Stimulated activated CD4-positive, alpha-beta T cell treated with anti-CD3 and anti-CD28 coated beads, Interleukin-12 subunit alpha, Interleukin-12 subunit beta, amount 100 ng/mL, for 24 hours (primary cell): ENCODE measurements around the gene NAALADL2.
"Not testable (repeated sequence)": the region's sequence is repeated elsewhere in the genome, so short reads cannot be mapped to it uniquely, and the experiment has no call there.

ENCODE experiments used
- DNase-seq, 2 experiments: peaks; one replicate each; pipeline ENCODE4 v3.0.0-alpha.2; 2020; ENCODE audit warnings: low read depth in 2 of 2

NAALADL2 gene

DNA sequence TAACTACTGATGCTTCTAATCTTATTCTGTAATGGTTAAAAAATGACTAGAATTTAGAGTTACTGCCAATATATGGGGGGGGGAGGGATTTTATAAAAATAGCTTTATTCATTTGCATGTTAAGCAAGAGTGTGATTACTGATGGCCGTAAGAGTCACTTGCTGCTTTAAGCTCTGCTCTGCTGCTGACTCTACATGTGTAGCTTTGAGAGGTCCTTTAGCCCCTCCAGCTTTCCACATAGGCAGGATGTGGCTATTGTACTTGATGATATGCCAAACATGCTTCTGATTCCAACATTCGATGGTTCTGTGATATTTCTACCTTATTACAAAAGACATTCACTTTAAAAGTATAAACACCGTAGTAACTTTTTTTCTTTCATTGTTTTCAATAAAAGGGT, 511.3 kb downstream of the NAALADL2 start:
- DNase-seq = not testable (repeated sequence)

DNA sequence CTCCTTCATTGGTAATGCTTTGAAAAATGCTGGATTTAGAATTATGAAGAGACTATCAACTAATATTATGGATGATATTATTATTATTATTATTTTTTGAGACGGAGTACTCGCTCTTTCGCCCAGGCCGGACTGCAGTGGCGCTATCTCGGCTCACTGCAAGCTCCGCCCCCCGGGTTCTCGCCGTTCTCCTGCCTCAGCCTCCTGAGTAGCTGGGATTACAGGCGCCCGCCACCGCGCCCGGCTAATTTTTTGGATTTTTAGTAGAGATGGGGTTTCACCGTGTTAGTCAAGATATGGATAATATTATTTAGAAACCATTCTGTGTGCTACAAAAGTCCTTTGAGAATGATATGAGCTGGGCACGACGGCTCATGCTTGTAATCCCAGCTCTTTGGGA, 512.1 kb downstream of the NAALADL2 start:
- not testable (repeated sequence) for DNase-seq

DNA sequence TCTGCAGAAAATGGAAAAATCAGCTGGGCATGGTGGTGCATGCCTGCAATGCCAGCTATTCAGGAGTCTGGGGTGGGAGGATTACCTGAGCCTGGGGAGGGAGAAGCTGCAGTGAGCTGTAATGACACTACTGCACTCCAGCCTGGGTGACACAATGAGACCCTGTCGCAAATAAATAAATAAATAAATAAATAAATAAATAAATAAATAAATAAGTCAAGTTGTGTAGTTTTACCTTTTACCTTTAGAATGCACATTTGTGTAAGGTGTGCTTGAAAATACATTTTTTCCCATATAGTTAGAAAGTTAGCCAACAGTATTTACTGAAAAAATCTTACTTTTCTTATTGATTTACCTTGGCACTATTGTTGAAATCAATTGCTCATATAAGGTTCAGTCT, 515.6 kb downstream of the NAALADL2 start:
- no peak for DNase-seq

DNA sequence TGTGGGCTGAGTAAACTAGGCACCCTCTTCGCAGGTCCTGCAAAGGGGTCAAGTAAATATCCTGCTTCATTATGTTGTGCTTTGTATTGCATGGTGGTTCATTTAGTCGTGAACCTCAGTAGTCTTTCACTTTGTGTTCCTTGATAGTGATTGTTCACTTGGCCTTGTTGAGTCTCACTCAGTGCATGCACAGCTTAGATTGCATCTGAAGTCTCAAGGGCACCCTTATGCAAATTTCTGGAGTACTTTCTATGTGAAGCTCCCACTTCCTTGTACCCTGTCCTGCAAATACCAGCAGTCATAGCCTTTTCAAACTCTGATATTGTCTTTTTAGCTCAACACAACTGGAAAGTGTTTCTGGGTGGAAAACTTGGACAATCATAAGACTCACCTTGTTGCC, 519.2 kb downstream of the NAALADL2 start:
- DNase-seq = no peak

- DNase-seq = no peak
Measured at GRCh38 chr3:175381685-175382084, 522.6 kb downstream of the NAALADL2 start.

DNA sequence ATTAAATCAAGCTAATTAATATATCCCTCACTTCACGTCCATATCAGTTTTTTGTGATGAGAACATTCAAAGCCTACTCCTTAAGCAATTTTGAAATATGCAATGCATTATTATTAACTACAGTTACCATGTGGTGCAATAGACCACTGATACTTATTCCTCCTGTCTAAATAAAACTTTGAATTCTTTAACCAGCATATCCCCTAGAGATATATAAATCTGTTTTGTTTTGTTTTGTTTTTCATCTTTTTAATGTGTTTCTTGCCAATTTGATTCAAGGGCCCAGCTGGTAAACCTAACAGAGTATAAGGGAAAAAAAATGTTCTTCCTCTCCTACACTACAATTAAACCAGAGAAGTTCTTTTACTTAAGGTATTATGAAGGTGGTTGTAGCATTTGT, 524.2 kb downstream of the NAALADL2 start:
- no peak for DNase-seq

DNA sequence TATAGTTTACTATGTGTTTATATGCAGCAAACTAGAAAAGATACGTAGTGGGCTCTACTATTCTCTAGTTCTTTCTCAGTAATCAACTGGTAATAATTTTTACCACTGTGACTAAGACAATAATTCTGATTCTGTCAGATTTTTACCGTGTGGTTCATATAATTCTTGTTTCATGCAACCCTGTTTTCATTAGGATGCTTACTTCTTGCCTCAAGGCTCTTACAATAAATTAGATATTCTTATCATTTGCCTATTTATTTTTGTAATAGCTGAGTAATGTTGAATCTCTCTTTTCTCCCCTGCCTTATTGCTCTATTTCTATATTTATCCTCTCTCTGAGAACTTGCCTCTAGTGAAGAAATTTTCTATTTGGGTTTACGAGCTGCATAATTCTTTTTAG, 524.7 kb downstream of the NAALADL2 start:
- no peak for DNase-seq

DNA sequence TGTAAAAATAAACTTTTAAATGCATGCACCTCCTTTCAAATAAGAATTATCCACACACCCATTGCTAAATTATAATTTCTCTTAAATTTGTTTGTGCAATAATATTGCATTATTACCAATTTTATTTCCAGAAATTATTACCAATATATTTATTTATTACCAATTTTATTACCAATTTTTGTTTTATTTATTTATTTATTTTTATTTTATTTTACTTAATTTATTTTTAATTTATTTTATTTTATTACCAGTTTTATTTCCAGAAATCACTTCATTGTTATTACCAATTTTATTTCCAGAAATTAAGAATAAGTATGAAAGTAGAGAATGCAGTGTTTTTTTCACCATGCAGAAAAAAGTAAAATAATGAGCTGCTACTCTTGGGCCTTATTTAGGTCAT, 525.4 kb downstream of the NAALADL2 start:
- DNase-seq = no peak

GRCh38 chr3:175386630-175387029, 527.5 kb downstream of the NAALADL2 start:
- DNase-seq = no peak

- DNase-seq = no peak
Measured at GRCh38 chr3:175389560-175389959, 530.4 kb downstream of the NAALADL2 start.

GRCh38 chr3:175391601-175392000, 532.5 kb downstream of the NAALADL2 start:
- no peak for DNase-seq

GRCh38 chr3:175392653-175393052, 533.5 kb downstream of the NAALADL2 start:
- DNase-seq = no peak

DNA sequence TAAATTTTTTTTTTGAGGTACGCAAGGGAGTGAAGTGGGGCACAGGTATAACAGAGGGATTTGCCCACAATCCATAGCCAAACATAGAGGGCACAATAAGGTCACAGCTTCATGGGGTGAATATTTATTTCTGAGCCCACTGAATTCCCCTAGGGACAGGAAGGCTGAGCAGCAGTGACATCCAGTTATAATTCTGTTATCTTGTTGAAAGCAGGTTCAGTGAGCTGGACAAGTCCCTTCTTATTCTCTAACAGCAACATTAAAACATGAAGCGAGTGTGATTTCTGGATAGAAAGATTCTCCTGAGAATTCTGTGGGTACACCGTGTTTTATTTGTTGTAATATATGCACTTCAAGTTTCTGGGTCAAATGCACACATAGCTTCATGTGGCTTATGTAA, 538.2 kb downstream of the NAALADL2 start:
- no peak for DNase-seq

- DNase-seq = no peak
Measured at GRCh38 chr3:175398676-175399075, 539.5 kb downstream of the NAALADL2 start.

DNA sequence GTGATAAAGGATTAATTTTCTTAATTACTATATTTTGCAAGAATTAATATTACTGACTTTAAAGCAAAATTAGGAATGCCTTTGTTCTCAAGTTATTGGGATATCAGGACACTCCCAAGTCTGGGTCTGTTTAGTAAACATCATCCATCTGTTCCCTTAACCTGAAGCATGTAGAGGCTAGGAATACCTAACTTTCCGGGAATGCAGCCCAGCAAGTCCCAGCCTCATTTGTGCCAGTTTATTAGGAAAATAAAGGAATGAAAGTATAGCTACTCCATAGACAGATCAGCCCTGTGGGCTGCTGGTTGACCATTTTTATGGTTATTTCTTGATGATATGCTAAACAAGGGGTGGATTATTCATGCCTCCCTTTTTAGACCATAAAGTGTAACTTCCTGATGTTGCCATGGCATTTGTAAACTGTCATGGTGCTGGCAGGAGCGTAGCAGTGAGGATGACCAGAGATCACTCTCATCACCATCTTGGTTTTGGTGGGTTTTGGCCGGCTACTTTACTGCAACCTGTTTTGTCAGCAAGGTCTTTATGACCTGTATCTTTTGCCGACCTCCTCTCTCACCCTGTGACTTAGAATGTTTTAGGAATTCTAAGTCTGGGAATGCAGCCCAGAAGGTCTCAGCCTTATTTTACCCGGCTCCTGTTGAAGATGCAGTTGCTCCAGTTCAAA, 540.2 kb downstream of the NAALADL2 start:
- DNase-seq = no peak

DNA sequence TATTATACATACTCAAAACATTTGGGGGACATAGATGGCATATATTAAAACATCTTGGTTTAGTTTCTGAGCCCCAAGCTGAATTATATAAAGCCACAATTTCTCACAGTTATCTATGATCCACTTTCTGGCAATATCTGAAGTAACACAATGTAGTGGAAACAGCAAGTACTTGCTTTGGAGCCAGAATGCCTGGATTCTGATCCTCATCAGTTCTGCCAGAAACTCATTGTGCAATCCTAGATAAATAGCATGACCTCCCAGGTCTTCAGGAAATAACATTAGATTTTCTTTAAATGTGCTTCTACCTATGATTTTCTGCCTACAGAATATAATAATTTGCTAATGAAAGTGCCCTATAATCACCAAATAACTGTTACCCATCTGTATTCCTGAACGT, 544.9 kb downstream of the NAALADL2 start:
- no peak for DNase-seq

- no peak for DNase-seq
Measured at GRCh38 chr3:175404621-175405020, 545.5 kb downstream of the NAALADL2 start.

GRCh38 chr3:175410251-175410650, 551.1 kb downstream of the NAALADL2 start:
- DNase-seq = no peak

DNA sequence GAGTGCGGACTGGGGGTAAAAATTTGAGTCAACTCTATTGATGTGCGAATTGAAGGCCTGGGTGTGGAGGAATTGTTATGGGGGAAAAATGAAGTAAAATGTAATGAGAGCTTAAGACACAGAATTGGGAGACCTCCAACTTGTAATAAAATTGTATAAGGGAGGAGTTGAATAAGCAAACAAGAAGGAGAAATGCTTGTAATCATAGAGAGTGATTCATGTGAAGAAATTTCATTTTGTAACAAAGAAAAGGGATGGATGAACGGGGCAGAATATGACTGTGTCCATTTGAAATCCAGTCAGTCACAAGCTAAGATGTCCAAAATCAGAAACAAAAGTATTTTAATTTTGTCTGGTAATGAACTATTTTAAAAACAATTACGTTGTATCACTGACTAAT, 552.3 kb downstream of the NAALADL2 start:
- no peak for DNase-seq

DNA sequence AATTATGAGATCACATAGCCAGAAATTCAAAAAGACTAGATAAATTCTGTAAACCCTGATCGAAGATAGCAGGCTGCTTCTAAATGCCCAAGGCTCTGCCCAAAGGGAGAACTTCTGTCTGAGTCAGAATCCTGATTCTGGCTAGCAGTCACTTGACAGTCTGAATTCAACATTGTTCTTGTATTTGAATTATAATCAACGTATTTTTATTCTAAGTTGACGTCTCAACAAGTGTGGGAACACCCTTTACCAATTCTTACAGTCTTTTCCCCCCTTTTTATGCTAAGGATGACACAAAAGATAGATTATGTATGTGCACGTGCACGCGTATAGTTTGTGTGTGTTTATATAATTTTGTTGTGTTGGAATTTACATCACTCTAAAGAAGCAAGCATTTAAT, 552.8 kb downstream of the NAALADL2 start:
- DNase-seq = no peak

GRCh38 chr3:175413926-175414325, 554.8 kb downstream of the NAALADL2 start:
- no peak for DNase-seq

GRCh38 chr3:175416600-175416999, 557.5 kb downstream of the NAALADL2 start:
- DNase-seq = no peak

DNA sequence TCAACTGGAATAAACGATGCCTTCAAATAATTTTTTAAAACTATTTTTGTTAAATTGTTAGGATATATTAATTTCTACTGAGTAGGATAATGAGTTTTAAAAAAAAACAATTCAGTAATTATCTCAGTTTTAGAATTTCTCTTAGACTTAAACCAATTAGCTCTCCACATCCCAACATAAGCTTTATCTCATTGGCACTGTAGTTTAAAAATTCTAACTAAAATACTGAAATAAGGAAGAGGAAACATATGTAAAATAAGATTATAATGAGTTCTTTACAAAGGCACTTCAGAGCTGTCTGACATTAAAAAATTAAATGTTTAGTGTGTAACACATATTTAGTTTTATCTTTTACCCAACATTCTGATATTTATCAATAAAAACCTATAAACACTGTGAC, 558.3 kb downstream of the NAALADL2 start:
- DNase-seq = no peak

DNA sequence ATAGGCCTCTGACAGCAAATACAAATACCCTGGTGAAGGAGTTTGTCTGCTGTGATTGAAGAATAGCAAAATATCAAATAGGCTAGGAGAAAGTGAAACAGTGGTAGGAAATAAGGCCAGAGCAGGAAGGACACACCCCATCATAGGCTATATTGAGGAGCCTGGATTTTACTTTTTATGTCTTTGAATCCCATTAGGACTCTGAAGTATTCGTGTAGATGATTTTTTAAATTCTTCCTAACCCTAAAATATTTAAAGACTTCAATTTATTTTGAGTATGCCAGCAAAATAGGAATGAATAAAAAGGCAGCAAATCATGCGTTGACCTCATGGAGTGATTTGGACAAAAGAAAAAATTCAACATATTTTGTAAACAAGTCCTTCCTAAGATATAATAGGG, 562.8 kb downstream of the NAALADL2 start:
- DNase-seq = no peak
